Inflammatory macrophage treated with lipopolysaccharide for 4 hours (primary cell): Measurements from ENCODE around the gene ELFN2.
A peak's percentile ranks its signal among the peaks of the same experiment; 100 is the strongest.

Source experiments
- DNase-seq: peaks from one replicate; pipeline ENCODE4 v3.0.0-alpha.2; 2020

Gene ELFN2

GRCh38 chr22:37425800-37426705 is 1.2 kb downstream of the ELFN2 start:
- no peak for DNase-seq

GRCh38 chr22:37425369-37425768 is 1.9 kb downstream of the ELFN2 start:
- DNase-seq, result no peak

- no peak for DNase-seq
Observed at GRCh38 chr22:37423283-37423682, 4.0 kb downstream of the ELFN2 start.

- DNase-seq, result no peak
Observed at GRCh38 chr22:37421468-37421877, 5.8 kb downstream of the ELFN2 start.

- DNase-seq, result peak; percentile 65
Observed at GRCh38 chr22:37420686-37421467, 6.4 kb downstream of the ELFN2 start.

- DNase-seq, result no peak
Observed at GRCh38 chr22:37419969-37420685, 7.2 kb downstream of the ELFN2 start.

GRCh38 chr22:37419370-37419968 is 7.8 kb downstream of the ELFN2 start:
- DNase-seq, result no peak

- no peak for DNase-seq
Observed at GRCh38 chr22:37418627-37419369, 8.5 kb downstream of the ELFN2 start.

- DNase-seq, result no peak
Observed at GRCh38 chr22:37417677-37418348, 9.5 kb downstream of the ELFN2 start.

GRCh38 chr22:37417264-37417663 is 10.0 kb downstream of the ELFN2 start:
- no peak for DNase-seq

GRCh38 chr22:37416827-37417226 is 10.5 kb downstream of the ELFN2 start:
- DNase-seq, result peak; percentile 43

GRCh38 chr22:37416389-37416788 is 10.9 kb downstream of the ELFN2 start:
- no peak for DNase-seq

- no peak for DNase-seq
Observed at GRCh38 chr22:37415210-37415609, 12.1 kb downstream of the ELFN2 start.

- DNase-seq, result no peak
Observed at GRCh38 chr22:37414288-37414687, 13.0 kb downstream of the ELFN2 start.

- no peak for DNase-seq
Observed at GRCh38 chr22:37413546-37413945, 13.7 kb downstream of the ELFN2 start.

GRCh38 chr22:37412495-37413250 is 14.6 kb downstream of the ELFN2 start:
- no peak for DNase-seq

GRCh38 chr22:37411655-37412054 is 15.6 kb downstream of the ELFN2 start:
- no peak for DNase-seq

- peak; percentile 60 for DNase-seq
Observed at GRCh38 chr22:37410174-37411055, 16.9 kb downstream of the ELFN2 start.

- DNase-seq, result no peak
Observed at GRCh38 chr22:37409459-37410050, 17.7 kb downstream of the ELFN2 start.
